ENCODE results near the gene SOX14. TPM values are rescaled to one million over a fixed set of nuclear protein-coding genes. Genes with fewer than 3 reads are reported as not detected.

Gene SOX14
- total RNA-seq, 1 experiment from 2014 or later = not detected

DNA sequence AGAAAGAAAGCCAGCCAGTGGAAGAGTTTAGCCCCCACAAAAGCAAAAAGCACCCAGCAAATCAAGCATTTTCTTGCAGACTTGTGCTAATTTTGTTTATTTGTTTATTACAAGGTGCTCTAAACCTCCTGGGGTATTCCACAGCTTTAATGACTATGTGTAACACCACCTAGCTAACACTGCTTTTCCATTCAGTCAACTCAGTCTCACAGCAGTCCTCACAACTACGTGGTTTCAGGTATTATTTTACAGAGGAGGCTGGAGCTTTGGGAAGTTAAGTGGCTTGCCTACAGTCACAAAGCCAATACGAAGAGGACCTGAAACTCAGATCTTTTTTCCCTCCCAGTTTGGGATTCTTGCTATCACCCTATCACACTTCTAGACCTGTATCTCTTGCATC lies 14.8 kb downstream of the SOX14 start:
- Histone ChIP-seq H3K36me3 (ENCODE audit: low read depth) (no peaks in the 10 kb centered on the region), H3K27ac (no peak overlapping the region), H3K9me2 (ENCODE audit: insufficient read depth) (no peaks in the 10 kb centered on the region), H3K27me3 (ENCODE audit: insufficient read depth, low read depth) (peaks cover 13% of the 10 kb centered on the region), H2AFZ (no peak overlapping the region), H3K4me2 (no peak overlapping the region), H3K4me3 (no peak overlapping the region), H4K20me1 (ENCODE audit: insufficient read depth) (no peaks in the 10 kb centered on the region), H3K79me2 (ENCODE audit: low read depth) (no peaks in the 10 kb centered on the region), H3K4me1 (replicated peaks; ENCODE audit: insufficient read depth) (no peaks in the 10 kb centered on the region), H3K9me3 (ENCODE audit: insufficient read depth, low read depth) (no peaks in the 10 kb centered on the region), H3F3A (ENCODE audit: insufficient read depth, low read depth) (no peaks in the 10 kb centered on the region)
- no peak for DNase-seq
- intact Hi-C loops (cut with micrococcal nuclease; ENCODE audit: unreplicated experiment) = no loop called here
- ChIA-PET CTCF (no interaction called here), POLR2A (ENCODE audit: unreplicated experiment) (no interaction called here)
- no TSS peak for BruUV-seq (replicated peaks)
- TF ChIP-seq, protein P1, sequence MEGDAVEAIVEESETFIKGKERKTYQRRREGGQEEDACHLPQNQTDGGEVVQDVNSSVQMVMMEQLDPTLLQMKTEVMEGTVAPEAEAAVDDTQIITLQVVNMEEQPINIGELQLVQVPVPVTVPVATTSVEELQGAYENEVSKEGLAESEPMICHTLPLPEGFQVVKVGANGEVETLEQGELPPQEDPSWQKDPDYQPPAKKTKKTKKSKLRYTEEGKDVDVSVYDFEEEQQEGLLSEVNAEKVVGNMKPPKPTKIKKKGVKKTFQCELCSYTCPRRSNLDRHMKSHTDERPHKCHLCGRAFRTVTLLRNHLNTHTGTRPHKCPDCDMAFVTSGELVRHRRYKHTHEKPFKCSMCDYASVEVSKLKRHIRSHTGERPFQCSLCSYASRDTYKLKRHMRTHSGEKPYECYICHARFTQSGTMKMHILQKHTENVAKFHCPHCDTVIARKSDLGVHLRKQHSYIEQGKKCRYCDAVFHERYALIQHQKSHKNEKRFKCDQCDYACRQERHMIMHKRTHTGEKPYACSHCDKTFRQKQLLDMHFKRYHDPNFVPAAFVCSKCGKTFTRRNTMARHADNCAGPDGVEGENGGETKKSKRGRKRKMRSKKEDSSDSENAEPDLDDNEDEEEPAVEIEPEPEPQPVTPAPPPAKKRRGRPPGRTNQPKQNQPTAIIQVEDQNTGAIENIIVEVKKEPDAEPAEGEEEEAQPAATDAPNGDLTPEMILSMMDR (conservative IDR thresholded peaks at IDR 0.05) = no peak
- TF ChIP-seq EZH2 (IDR thresholded peaks at IDR 0.05; ENCODE audit: low read depth) = no peak

- ChIA-PET CTCF (no interaction called here), POLR2A (ENCODE audit: unreplicated experiment) (no interaction called here)
- H3K27ac ChIP-seq = no peak overlapping the region
- TF ChIP-seq EZH2 (IDR thresholded peaks at IDR 0.05; ENCODE audit: low read depth) = no peak
- TF ChIP-seq, protein P1 (conservative IDR thresholded peaks at IDR 0.05) = no peak
- H2AFZ ChIP-seq = no peak overlapping the region
- H3K36me3 ChIP-seq (ENCODE audit: low read depth) = no peaks in the 10 kb centered on the region
- no peak overlapping the region for H3K4me2 ChIP-seq
- H3K9me2 ChIP-seq (ENCODE audit: insufficient read depth) = no peaks in the 10 kb centered on the region
- no TSS peak for BruUV-seq (replicated peaks)
- no peak for DNase-seq
- intact Hi-C loops (cut with micrococcal nuclease; ENCODE audit: unreplicated experiment) = no loop called here
- H3K9me3 ChIP-seq (ENCODE audit: insufficient read depth, low read depth) = no peaks in the 10 kb centered on the region
- no peaks in the 10 kb centered on the region for H3K79me2 ChIP-seq (ENCODE audit: low read depth)
- no peaks in the 10 kb centered on the region for H4K20me1 ChIP-seq (ENCODE audit: insufficient read depth)
- H3K4me1 ChIP-seq (replicated peaks; ENCODE audit: insufficient read depth) = no peaks in the 10 kb centered on the region
- H3K27me3 ChIP-seq (ENCODE audit: insufficient read depth, low read depth) = no peaks in the 10 kb centered on the region; the same call in 1 of the 2 replicates
- no peak overlapping the region for H3K4me3 ChIP-seq
- H3F3A ChIP-seq (ENCODE audit: insufficient read depth, low read depth) = no peaks in the 10 kb centered on the region
Observed at GRCh38 chr3:137787529-137787928, 23.4 kb downstream of the SOX14 start.

- no peaks in the 10 kb centered on the region for H3K4me1 ChIP-seq (replicated peaks; ENCODE audit: insufficient read depth)
- H3K4me2 ChIP-seq = no peak overlapping the region
- H3K9me2 ChIP-seq (ENCODE audit: insufficient read depth) = no peaks in the 10 kb centered on the region
- no peaks in the 10 kb centered on the region for H3K36me3 ChIP-seq (ENCODE audit: low read depth)
- BruUV-seq (replicated peaks) = no TSS peak
- H2AFZ ChIP-seq = no peak overlapping the region
- ChIA-PET POLR2A (ENCODE audit: unreplicated experiment) (no interaction called here), CTCF (no interaction called here)
- H3K27ac ChIP-seq = no peak overlapping the region
- H3K9me3 ChIP-seq (ENCODE audit: insufficient read depth, low read depth) = no peaks in the 10 kb centered on the region
- H4K20me1 ChIP-seq (ENCODE audit: insufficient read depth) = no peaks in the 10 kb centered on the region
- DNase-seq = no peak
- TF ChIP-seq EZH2 (IDR thresholded peaks at IDR 0.05; ENCODE audit: low read depth) = no peak
- TF ChIP-seq, protein P1 (conservative IDR thresholded peaks at IDR 0.05) = no peak
- no peaks in the 10 kb centered on the region for H3K79me2 ChIP-seq (ENCODE audit: low read depth)
- no peak overlapping the region for H3K4me3 ChIP-seq
- no peaks in the 10 kb centered on the region for H3F3A ChIP-seq (ENCODE audit: insufficient read depth, low read depth)
- intact Hi-C loops (cut with micrococcal nuclease; ENCODE audit: unreplicated experiment) = no loop called here
- no peaks in the 10 kb centered on the region; the same call in 1 of the 2 replicates for H3K27me3 ChIP-seq (ENCODE audit: insufficient read depth, low read depth)
Observed at GRCh38 chr3:137789236-137789635, 25.1 kb downstream of the SOX14 start.

Measured in PC-9 (cell line).